Tibial artery (tissue), 4 donors: ENCODE data around the gene BORCS6.
A peak's percentile ranks its signal among the peaks of the same experiment; 100 is the strongest.

Experiments used
- DNase-seq, 2 donors: peaks; one replicate each; pipeline ENCODE4 v3.0.0-alpha.2; 2019
- H3K27ac ChIP-seq, 2 donors: fragments of 200-600 bp; sonication (generic) in 1 of 2; 1 replicate in 1 of 2; 2 replicates in 1 of 2; pipeline ENCODE4 v1.5.1; 2018 to 2019; ENCODE audit warnings: mild to moderate bottlenecking in 1 of 2
- H3K27me3 ChIP-seq, 2 donors: fragments of 200-600 bp; sonication (generic) in 1 of 2; one replicate each; pipeline versions ENCODE4 v1.5.1 to v1.6.0; 2016 to 2019
- H3K36me3 ChIP-seq, 3 donors: fragments of 200-600 bp; sonication (generic) in 2 of 3; one replicate each; pipeline ENCODE4 v1.5.1; 2016 to 2019; ENCODE audit warnings: mild to moderate bottlenecking in 2 of 3
- H3K4me1 ChIP-seq, 4 donors: fragments of 200-600 bp; sonication (generic) in 2 of 4; 1 replicate in 3 of 4; 2 replicates in 1 of 4; pipeline ENCODE4 v1.5.1; 2016 to 2019
- H3K4me3 ChIP-seq, 2 donors: fragments of 200-600 bp; sonication (generic) in 1 of 2; 1 replicate in 1 of 2; 2 replicates in 1 of 2; pipeline ENCODE4 v1.5.1; 2018 to 2019; ENCODE audit warnings: mild to moderate bottlenecking in 2 of 2
- H3K9me3 ChIP-seq, 3 donors: fragments of 200-600 bp; sonication (generic) in 1 of 3; one replicate each; pipeline ENCODE4 v1.5.1; 2016 to 2019
- CTCF ChIP-seq, 2 experiments: fragments of 200-600 bp in 1 of 2; fragments of 450-650 bp in 1 of 2; IDR thresholded peaks; one replicate each; pipeline ENCODE4 v1.5.1; 2017 to 2019; ENCODE audit warnings: antibody characterized with exemption in 2 of 2, mild to moderate bottlenecking in 1 of 2, moderate library complexity in 1 of 2
- intact Hi-C: fragments of 100-400 bp; cut with DNase I; formaldehyde crosslinking; loops from one replicate; pipeline ENCODE4 v1.15.0; 2023; ENCODE audit warnings: low total_unique reads

The BORCS6 gene

DNA sequence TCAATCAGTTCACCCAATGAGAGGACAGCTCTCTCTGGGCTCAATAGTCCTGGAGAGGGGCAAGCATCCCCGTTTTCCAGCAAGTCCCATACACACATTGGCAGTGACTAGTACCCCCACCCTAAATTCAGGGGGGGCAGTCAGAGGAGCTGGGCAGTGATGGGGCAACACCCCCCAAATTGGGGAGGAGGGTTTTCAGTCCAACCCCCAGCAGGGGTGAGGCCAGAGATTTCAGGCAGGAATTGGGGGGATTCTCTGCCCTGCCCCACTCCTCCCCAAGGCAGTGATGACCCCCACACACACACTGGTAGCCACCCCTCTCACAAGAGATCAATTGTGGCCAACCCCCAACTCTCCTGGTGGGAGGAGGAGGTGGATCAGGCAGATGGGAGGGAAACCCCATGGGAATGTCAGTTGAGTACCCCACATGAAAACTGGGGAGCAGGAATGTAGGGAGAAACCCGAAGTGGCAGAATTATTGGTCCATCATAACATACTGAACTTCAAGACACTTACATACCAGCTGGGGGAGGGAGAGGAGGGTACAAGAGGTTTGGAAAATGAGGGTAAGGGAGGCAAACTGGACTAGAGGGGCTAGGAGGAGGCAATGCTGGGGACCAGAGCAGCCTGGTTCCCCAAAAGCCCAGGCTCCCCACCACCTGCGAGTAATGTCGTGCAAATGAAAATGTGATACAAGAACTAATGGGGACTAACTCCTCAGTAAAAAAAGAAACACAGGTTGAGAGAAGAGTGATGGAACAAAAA lies 30.3 kb downstream of the BORCS6 start:
- intact Hi-C loops: loop anchor here (2.0 to 10.0 kb wide), 3 partner anchors 23 to 315 kb away; partner anchors contain the start of gene HES7
- Histone ChIP-seq H3K4me1 (peaks cover 0 to 68% (median 42%) of the 10 kb centered on the region in 4 donors), H3K27ac (peak overlapping the region; percentile 99 to 100), H3K4me3 (no peak overlapping the region), H3K27me3 (no peaks in the 10 kb centered on the region), H3K36me3 (peaks cover 0 to 26% (median 19%) of the 10 kb centered on the region in 3 donors), H3K9me3 (no peaks in the 10 kb centered on the region)
- peak in 1 of 2 experiments; percentile 4 for TF ChIP-seq CTCF (IDR thresholded peaks at IDR 0.05)
- no peak for DNase-seq

DNA sequence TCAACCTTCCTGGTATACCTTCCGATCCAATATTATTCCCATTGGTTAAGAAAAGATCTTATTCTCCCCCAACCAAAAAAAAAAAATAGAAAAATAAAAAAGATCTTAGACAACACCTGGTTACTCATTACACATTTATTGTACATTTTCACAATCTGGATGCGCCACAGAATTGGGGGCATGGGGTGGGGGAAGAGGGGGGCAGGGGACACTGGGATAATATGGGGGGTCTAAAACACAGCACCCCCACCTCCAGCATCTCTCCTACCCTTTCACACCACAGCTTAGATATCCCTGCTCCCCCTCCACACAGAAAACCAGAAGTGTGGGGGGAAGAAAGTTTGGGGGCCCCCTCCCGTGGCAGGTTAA lies 31.0 kb downstream of the BORCS6 start:
- peaks cover 0 to 61% (median 36%) of the 10 kb centered on the region in 4 donors for H3K4me1 ChIP-seq
- H3K27ac ChIP-seq: peak overlapping the region; percentile 99 to 100
- H3K27me3 ChIP-seq: no peaks in the 10 kb centered on the region
- intact Hi-C loops: loop anchor here (10.0 kb wide), 1 partner anchor 314 kb away; no protein-coding TSS in a partner anchor
- TF ChIP-seq CTCF (IDR thresholded peaks at IDR 0.05): no peak
- no peaks in the 10 kb centered on the region for H3K9me3 ChIP-seq
- no peak for DNase-seq
- peaks cover 0 to 26% (median 19%) of the 10 kb centered on the region in 3 donors for H3K36me3 ChIP-seq
- H3K4me3 ChIP-seq: no peak overlapping the region

GRCh38 chr17:8158267-8159031 lies 31.5 kb downstream of the BORCS6 start:
- DNase-seq: peak; percentile 95 to 97
- TF ChIP-seq CTCF (IDR thresholded peaks at IDR 0.05): peak; percentile 90 to 94
- Histone ChIP-seq H3K4me1 (peaks cover 0 to 57% (median 33%) of the 10 kb centered on the region in 4 donors), H3K27me3 (no peaks in the 10 kb centered on the region), H3K27ac (peak overlapping the region; percentile 99 to 100), H3K4me3 (peak overlapping the region in 1 of 2 donors; percentile 27), H3K9me3 (no peaks in the 10 kb centered on the region), H3K36me3 (peaks cover 0 to 26% (median 19%) of the 10 kb centered on the region in 3 donors)
- intact Hi-C loops: loop anchor here (10.0 kb wide), 1 partner anchor 314 kb away; no protein-coding TSS in a partner anchor

GRCh38 chr17:8156246-8156992 lies 33.6 kb downstream of the BORCS6 start:
- Histone ChIP-seq H3K4me3 (peak overlapping the region; percentile 86 to 91), H3K36me3 (peaks cover 17 to 36% (median 31%) of the 10 kb centered on the region in 3 donors), H3K27ac (peak overlapping the region; percentile 99 to 100), H3K4me1 (peaks cover 0 to 54% (median 33%) of the 10 kb centered on the region in 4 donors), H3K27me3 (no peaks in the 10 kb centered on the region), H3K9me3 (no peaks in the 10 kb centered on the region)
- peak; percentile 100 for DNase-seq
- peak in 1 of 2 experiments; percentile 24 for TF ChIP-seq CTCF (IDR thresholded peaks at IDR 0.05)
- intact Hi-C loops: loop anchor here (10.0 kb wide), 1 partner anchor 312 kb away; no protein-coding TSS in a partner anchor

DNA sequence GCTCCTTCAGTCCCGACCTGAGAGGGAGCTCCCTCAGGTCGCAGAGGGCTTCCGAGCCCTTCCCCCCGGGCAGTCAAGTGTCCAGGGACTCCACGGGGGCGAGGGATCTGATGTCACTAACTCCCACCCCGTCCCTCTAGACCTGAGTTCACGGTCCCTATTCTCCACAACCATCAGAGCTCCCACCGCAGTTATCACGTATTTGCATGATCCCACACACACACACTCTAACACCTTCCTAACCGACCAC lies 34.1 kb downstream of the BORCS6 start:
- Histone ChIP-seq H3K4me3 (peak overlapping the region; percentile 86 to 91), H3K36me3 (peaks cover 17 to 32% (median 26%) of the 10 kb centered on the region in 3 donors), H3K27ac (peak overlapping the region; percentile 99 to 100), H3K27me3 (no peaks in the 10 kb centered on the region), H3K4me1 (peaks cover 0 to 50% (median 30%) of the 10 kb centered on the region in 4 donors), H3K9me3 (no peaks in the 10 kb centered on the region)
- TF ChIP-seq CTCF (IDR thresholded peaks at IDR 0.05): no peak
- no peak for DNase-seq
- intact Hi-C loops: loop anchor here (10.0 kb wide), 1 partner anchor 311 kb away; no protein-coding TSS in a partner anchor
